Tibial nerve (tissue), 4 donors: ENCODE measurements around the gene ZNHIT6. TPM values are rescaled to one million over a fixed set of nuclear protein-coding genes. Genes with fewer than 3 reads are reported as not detected.
A peak's percentile ranks its signal among the peaks of the same experiment; 100 is the strongest.

Experiments
- DNase-seq, 2 donors: peaks; one replicate each; pipeline ENCODE4 v3.0.0-alpha.2; 2019; ENCODE audit warnings: low spot score in 2 of 2
- H3K27ac ChIP-seq, 4 donors: fragments of 200-600 bp; sonication (generic) in 3 of 4; one replicate each; pipeline ENCODE4 v1.5.1; 2017 to 2019; ENCODE audit warnings: mild to moderate bottlenecking in 1 of 4
- H3K27me3 ChIP-seq, 2 donors: fragments of 200-600 bp; sonication (generic) in 1 of 2; one replicate each; pipeline versions ENCODE4 v1.5.1 to v1.6.0; 2017 to 2019
- H3K36me3 ChIP-seq, 3 donors: fragments of 200-600 bp; sonication (generic); one replicate each; pipeline ENCODE4 v1.5.1; 2018 to 2019
- H3K4me1 ChIP-seq, 4 donors: fragments of 200-600 bp; sonication (generic) in 3 of 4; one replicate each; pipeline ENCODE4 v1.5.1; 2017 to 2019
- H3K4me3 ChIP-seq, 4 donors: fragments of 200-600 bp; sonication (generic) in 3 of 4; one replicate each; pipeline ENCODE4 v1.5.1; 2017 to 2019; ENCODE audit warnings: mild to moderate bottlenecking in 1 of 4, moderate library complexity in 1 of 4
- H3K9me3 ChIP-seq, 4 donors: fragments of 200-600 bp; sonication (generic) in 3 of 4; one replicate each; pipeline ENCODE4 v1.5.1; 2017 to 2019
- EP300 ChIP-seq, 2 donors: sonication (generic); formaldehyde crosslinking; IDR thresholded peaks; one replicate each; pipeline ENCODE4 v1.6.1; 2017; ENCODE audit warnings: antibody characterized with exemption in 2 of 2, mild to moderate bottlenecking in 1 of 2
- POLR2A ChIP-seq, 2 donors: fragments of 450-650 bp; IDR thresholded peaks; one replicate each; pipeline ENCODE4 v1.6.1; 2017; ENCODE audit warnings: antibody characterized with exemption in 2 of 2, mild to moderate bottlenecking in 2 of 2, moderate library complexity in 2 of 2
- WGBS, 2 donors: methylation state at CpG; one replicate each; pipeline ENCODE4 v1.1.5; 2018; 5-methylcytosine and 5-hydroxymethylcytosine counted together
- total RNA-seq, 4 donors: library from RNA; depleted of rRNA; stranded (reverse); fragments of >200 nt; gene quantifications; one replicate each; pipeline ENCODE4 v1.1.0, GENCODE V29; 2016
- TF ChIP-seq, protein P1 (sequence below), 5 experiments: fragments of 200-600 bp in 3 of 5; fragments of 450-650 bp in 2 of 5; sonication (generic) in 3 of 5; IDR thresholded peaks; one replicate each; pipeline ENCODE4 v1.5.1; 2016 to 2019; ENCODE audit warnings: antibody characterized with exemption in 5 of 5, mild to moderate bottlenecking in 3 of 5, moderate library complexity in 2 of 5

ZNHIT6 gene, protein sequence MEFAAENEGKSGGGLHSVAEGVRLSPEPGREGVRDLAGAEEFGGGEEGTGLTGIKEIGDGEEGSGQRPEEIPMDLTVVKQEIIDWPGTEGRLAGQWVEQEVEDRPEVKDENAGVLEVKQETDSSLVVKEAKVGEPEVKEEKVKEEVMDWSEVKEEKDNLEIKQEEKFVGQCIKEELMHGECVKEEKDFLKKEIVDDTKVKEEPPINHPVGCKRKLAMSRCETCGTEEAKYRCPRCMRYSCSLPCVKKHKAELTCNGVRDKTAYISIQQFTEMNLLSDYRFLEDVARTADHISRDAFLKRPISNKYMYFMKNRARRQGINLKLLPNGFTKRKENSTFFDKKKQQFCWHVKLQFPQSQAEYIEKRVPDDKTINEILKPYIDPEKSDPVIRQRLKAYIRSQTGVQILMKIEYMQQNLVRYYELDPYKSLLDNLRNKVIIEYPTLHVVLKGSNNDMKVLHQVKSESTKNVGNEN
- 10 to 100 TPM; 10.4 to 22.1 (median 17.7) TPM for total RNA-seq

DNA sequence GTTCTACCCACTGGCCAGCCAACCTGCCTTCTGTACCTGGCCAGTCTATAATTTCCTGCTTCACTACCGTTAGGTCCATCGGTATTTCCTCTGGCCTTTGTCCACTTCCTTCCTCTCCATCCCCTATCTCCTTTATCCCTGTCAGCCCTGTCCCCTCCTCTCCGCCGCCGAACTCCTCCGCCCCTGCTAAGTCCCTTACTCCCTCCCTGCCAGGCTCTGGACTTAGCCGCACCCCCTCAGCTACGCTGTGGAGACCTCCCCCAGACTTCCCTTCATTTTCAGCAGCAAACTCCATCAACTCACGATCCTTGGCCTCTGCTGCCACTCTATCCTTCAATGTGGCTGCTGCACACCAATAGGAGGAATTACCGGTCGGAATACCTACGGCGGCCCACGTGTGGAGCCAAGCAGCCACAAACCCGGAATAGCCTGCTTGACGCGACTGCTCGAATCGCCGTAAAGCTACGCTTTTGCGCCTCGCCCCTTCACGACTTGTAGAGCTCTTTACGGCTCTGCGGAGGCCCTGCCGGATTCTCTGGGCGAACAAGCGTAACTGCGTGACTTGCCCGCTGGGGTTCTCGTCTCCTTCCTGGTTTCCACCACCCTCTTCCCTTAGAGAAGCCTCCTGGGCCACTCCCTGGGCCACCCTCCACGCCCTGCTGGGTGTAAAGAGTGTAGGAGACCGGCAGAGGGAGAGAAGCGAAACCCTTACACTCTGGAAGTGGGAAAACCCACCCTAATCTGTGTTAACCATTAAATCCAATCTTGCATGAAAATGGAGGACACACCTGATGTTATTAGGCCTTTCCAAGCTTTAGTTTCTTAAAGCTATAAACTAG, at the start of gene ZNHIT6:
ZNHIT6 (minus strand) TSS at position 444 of the 839 bp plus-strand sequence; CDS start at position 295, 149 bp downstream.
- Histone ChIP-seq H3K36me3 (peaks cover 0 to 30% (median 0%) of the 10 kb centered on the region in 3 donors), H3K9me3 (no peaks in the 10 kb centered on the region), H3K4me3 (peak within 1 kb of the TSS; percentile 69 to 89 (median 80)), H3K27me3 (no peaks in the 10 kb centered on the region), H3K4me1 (peaks cover 0 to 25% (median 10%) of the 10 kb centered on the region in 4 donors), H3K27ac (peak within 1 kb of the TSS; percentile 65 to 88 (median 86))
- WGBS, 2 donors = 1 to 2% methylated on average over 33 to 35 of the region's 35 CpGs
- TF ChIP-seq, protein P1, sequence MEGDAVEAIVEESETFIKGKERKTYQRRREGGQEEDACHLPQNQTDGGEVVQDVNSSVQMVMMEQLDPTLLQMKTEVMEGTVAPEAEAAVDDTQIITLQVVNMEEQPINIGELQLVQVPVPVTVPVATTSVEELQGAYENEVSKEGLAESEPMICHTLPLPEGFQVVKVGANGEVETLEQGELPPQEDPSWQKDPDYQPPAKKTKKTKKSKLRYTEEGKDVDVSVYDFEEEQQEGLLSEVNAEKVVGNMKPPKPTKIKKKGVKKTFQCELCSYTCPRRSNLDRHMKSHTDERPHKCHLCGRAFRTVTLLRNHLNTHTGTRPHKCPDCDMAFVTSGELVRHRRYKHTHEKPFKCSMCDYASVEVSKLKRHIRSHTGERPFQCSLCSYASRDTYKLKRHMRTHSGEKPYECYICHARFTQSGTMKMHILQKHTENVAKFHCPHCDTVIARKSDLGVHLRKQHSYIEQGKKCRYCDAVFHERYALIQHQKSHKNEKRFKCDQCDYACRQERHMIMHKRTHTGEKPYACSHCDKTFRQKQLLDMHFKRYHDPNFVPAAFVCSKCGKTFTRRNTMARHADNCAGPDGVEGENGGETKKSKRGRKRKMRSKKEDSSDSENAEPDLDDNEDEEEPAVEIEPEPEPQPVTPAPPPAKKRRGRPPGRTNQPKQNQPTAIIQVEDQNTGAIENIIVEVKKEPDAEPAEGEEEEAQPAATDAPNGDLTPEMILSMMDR (IDR thresholded peaks at IDR 0.05) = peak in 2 of 5 experiments; percentile 22 to 29
- TF ChIP-seq EP300 (IDR thresholded peaks at IDR 0.05) = peak in 1 of 2 donors; percentile 88
- peak; percentile 9 to 31 for TF ChIP-seq POLR2A (IDR thresholded peaks at IDR 0.05)
- peak; percentile 65 to 68 for DNase-seq

DNA sequence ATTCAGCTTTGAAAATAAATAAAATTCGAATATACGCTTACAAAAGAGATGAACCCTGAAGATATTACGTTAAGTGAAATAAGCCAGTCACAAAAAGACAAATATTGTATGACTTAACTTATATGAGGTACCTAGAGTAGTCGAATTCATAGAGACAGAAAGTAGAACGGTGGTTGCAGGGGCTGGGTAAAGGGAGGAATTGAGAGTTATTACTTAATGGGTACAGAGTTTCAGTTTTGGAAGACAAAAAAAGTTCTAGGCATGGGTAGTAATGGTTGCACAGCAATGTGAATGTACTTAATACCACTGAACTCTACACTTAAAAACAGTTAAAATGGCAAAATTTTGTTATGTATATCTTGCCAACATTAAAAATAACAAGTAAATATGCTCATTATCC, 48.6 kb upstream of the ZNHIT6 start:
- WGBS, 2 donors = 87 to 91% methylated on average over 5 of the region's 5 CpGs
- H3K36me3 ChIP-seq = no peaks in the 10 kb centered on the region
- TF ChIP-seq, protein P1 (IDR thresholded peaks at IDR 0.05) = no peak
- TF ChIP-seq EP300 (IDR thresholded peaks at IDR 0.05) = no peak
- TF ChIP-seq POLR2A (IDR thresholded peaks at IDR 0.05) = no peak
- no peaks in the 10 kb centered on the region for H3K4me1 ChIP-seq
- no peak for DNase-seq
- peaks cover 0 to 12% (median 3%) of the 10 kb centered on the region in 4 donors for H3K9me3 ChIP-seq
- H3K4me3 ChIP-seq = no peak overlapping the region
- H3K27ac ChIP-seq = no peak overlapping the region
- H3K27me3 ChIP-seq = no peaks in the 10 kb centered on the region

DNA sequence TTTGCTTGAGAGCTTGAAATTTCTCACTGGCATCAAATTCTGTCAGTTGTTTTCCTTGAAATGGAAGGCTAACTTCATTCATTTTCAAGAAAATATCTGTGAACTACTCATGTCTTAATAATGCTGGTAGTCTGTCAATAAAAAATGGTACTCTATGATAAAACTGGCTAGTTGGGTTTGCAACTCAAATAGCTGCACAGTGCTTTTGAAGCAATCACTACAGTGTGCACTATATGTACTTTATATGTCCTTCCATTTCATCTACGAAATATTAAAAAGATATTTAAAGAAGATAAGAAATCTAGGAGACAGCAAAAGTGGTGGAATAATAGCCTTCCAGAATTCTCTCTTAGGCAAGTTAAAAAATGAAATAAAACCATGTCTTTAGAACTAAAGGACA, 39.9 kb upstream of the ZNHIT6 start:
- DNase-seq = no peak
- Histone ChIP-seq H3K4me1 (no peaks in the 10 kb centered on the region), H3K4me3 (no peak overlapping the region), H3K36me3 (no peaks in the 10 kb centered on the region), H3K27ac (no peak overlapping the region), H3K9me3 (no peaks in the 10 kb centered on the region), H3K27me3 (no peaks in the 10 kb centered on the region)
- WGBS, 2 donors = 0% methylated on average over 1 of the region's 1 CpG
- TF ChIP-seq EP300 (IDR thresholded peaks at IDR 0.05) = no peak
- no peak for TF ChIP-seq POLR2A (IDR thresholded peaks at IDR 0.05)
- TF ChIP-seq, protein P1 (IDR thresholded peaks at IDR 0.05) = no peak

DNA sequence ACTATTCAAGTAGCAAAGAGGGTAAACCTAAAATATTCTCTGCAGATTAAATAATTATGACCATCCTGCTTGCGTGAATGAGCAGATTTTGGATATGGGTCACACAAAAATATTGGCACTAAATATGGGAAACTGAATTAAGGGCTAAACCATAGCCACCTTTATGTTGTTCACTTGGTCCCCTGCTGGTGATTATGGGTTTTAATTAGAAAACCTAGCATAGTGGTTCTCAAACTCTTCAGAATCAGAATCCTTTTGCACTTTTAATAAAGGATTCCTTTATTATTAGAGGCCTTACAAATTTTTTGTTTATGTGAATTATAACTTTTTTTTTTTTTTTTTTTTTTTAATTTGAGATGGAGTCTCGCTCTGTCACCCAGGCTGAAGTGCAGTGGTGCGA, 38.5 kb upstream of the ZNHIT6 start:
- Histone ChIP-seq H3K9me3 (no peaks in the 10 kb centered on the region), H3K36me3 (no peaks in the 10 kb centered on the region), H3K4me3 (no peak overlapping the region), H3K27me3 (no peaks in the 10 kb centered on the region), H3K4me1 (no peaks in the 10 kb centered on the region), H3K27ac (no peak overlapping the region)
- TF ChIP-seq, protein P1 (IDR thresholded peaks at IDR 0.05) = no peak
- no peak for TF ChIP-seq EP300 (IDR thresholded peaks at IDR 0.05)
- TF ChIP-seq POLR2A (IDR thresholded peaks at IDR 0.05) = no peak
- 89 to 95% methylated on average over 3 of the region's 3 CpGs for WGBS, 2 donors
- no peak for DNase-seq
